ENCODE results near the gene ATP9B. TPM values are rescaled to one million over a fixed set of nuclear protein-coding genes. Genes with fewer than 3 reads are reported as not detected.

The ATP9B gene
- total RNA-seq, 1 experiment from 2014 or later: 10.2 TPM

DNA sequence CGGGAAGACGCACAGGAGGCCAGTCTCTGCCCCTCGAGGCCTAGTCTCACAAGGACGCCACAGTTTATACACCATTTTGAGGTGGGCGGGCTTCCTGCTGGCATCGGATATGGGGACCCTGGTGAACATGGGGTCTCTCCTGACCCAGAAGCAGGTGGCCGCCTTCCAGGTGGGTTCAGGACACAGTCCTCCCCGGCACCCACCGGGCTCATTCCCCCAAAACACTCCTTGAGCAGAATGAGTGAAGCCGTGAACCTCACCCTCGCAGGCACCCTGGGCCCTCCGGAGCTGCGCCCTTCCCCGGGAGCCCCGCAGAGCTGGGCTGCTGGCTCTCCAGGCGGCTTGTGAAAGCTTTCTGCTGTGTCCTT is 333.0 kb downstream of the ATP9B start:
- no peak for DNase-seq (ENCODE audit: extremely low read depth, low read depth)

DNA sequence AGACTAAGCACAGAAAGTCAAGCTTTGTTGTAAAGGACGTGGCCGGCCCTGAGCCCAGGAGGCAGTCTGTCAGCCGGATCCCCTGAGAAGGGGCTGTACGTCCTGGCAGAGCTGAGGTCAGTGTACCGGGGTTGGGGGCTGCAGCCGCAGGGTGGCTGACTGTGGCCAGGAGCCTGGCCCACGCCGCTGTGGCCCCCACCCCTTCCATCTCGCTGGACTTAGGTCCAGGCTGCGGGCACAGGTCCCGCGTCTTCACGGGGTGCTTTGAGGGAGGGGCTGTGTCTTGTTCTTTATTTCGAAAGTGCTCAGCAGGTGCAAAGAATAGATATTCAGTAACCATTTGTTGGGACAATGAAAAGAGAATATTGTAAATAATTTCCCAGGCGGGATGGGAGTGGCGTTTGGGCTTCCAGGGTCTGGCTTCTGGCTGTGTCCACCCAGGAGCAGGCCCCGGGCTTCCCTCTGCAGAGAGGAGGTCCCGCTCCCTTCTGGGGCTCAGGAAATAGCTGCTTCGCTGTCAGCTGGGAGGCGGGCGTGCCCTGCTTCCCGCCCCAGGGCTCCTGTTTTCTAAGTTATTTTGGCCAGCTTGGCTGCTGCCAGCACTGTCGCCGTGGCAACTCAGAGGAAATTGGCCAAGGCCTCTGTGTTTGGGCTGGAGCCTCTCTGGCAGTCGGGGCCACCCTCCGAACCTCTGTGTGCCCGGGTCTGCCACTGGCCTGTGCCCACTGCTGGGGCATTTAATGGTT is 334.0 kb downstream of the ATP9B start:
- DNase-seq (ENCODE audit: extremely low read depth, low read depth): no peak

GRCh38 chr18:79403723-79404566 is 334.8 kb downstream of the ATP9B start:
- DNase-seq (ENCODE audit: extremely low read depth, low read depth): no peak

DNA sequence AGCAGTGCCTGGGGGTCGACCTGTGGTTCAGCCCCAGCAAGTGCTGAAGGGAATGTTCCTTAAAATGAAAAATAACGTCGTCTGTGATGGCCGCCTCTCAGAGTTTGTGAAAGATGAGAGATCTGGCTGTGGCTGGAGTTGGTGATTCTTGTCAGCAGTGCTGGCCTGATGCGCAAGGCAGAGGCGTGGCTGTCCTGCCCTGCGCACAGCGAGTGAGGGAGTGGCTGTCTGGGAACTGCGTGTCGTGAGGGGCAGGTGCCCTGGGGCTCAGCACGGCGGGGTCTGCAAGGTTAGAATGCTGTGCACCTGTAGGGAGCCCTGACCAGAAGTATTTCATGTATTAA is 335.3 kb downstream of the ATP9B start:
- no peak for DNase-seq (ENCODE audit: extremely low read depth, low read depth)

DNA sequence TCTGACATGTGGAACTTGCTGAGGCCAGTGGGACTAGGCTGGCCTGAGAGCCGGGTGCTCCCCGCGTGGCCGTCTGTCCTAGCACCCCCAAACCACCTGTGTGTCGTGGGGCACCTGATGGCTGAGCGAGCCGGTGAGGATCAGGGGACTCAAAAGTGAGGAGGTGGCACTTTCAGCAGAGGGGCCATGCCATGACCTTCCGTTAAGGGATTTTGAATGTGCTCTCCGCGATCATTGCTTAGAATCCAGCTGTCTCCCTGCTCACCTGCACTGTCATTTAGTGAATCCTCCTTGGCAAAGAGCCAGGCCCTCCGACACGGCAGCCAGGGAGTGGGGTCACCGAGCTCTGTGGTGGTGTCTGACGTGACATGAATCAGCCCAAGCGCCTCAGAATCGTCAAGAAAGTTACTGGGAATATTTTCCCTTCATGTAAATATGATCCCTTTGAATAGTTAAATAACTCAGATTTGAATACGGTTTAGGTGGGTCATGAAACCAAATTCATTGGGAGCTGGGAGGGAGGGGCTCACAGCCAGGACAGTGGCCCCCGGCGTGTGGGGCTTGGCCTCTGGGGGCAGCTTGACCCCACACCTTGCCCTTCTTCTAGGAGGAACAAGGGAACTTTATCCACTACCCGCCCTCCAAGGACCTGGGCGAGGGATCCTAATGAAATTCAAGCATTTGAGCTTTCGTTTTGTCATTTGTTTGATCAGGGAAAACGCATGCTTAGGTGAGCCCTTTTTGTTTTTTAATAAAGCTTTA is 336.0 kb downstream of the ATP9B start:
- no peak for DNase-seq (ENCODE audit: extremely low read depth, low read depth)

DNA sequence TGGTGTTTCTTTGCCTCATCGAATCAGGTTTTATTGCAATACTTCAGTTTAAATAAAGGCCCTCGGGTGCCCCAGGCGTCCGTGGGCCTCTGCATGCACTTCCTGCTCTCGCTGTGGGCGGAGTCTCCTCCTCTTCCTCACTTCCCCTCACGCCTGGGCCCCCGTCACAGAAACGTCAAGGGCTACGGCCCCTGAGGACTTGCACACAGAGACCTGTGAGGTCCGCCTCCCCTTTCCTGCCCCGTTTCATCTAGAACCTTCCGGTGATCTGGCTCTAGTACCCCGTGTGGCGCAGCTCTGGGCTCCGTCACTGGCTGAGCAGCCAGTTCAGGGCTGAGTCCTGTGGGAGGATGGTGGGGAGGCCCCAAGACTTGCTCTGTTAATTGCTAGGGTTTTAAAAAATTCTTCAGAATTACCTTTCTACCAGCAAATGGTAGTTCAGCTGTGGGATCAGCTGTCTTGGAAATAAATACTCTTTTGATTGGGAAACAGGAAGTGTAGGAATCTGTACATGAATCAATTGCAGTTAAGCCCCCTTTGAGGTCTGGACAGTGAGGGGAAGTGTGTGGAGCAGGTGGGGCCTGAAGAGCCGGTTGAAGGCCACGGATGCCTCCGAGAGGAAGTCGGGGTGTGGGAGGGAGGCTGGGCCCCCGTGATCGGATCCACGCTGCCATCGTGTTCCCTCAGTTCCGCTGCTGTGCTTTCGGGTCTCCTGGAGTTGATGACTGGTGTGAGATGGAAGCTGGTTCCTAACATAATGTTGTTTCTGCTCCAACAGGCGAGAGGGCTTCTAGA is 336.8 kb downstream of the ATP9B start:
- no peak for DNase-seq (ENCODE audit: extremely low read depth, low read depth)

DNA sequence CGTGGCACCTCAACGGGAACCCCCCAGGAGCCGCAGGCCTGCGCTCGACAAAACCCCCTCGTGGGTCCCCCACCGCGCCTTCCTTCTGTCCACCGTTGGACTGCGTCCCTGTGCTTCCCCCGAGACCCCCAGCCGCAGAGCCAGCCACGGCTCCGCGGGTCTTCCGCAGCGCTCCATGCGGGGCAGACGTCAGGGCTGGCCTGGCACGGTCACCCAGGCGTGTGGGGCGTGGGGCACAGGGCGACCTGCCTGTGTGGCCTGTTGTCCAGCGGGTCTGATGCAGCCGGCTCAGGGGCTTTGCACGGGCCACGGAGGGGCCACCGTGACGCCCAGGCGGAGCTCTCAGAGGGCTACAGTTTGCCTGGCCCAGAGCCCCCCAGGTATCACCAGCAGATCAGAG is 337.5 kb downstream of the ATP9B start:
- no peak for DNase-seq (ENCODE audit: extremely low read depth, low read depth)

DNA sequence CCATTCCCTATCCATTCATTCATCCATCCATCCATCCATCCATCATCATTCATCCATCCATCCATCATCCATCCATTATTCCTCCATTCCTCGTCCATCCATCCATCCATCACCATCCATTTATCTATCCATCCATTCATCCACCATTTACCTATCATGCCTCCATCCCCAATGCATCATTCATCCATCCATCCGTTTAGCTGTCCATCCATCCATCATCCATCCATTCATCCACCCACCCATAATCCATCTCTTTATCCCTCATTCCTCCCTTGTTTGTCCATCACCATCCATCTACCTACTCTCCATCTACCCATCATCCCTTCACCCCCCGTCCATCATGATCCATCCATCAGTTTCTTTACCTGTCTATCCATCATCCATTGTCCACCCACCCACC is 340.1 kb downstream of the ATP9B start:
- DNase-seq (ENCODE audit: extremely low read depth, low read depth): no peak

GRCh38 chr18:79410171-79410641 is 341.0 kb downstream of the ATP9B start:
- no peak for DNase-seq (ENCODE audit: extremely low read depth, low read depth)

- DNase-seq (ENCODE audit: extremely low read depth, low read depth): no peak
These were observed 341.8 kb downstream of the ATP9B start for GRCh38 chr18:79410731-79411613.

DNA sequence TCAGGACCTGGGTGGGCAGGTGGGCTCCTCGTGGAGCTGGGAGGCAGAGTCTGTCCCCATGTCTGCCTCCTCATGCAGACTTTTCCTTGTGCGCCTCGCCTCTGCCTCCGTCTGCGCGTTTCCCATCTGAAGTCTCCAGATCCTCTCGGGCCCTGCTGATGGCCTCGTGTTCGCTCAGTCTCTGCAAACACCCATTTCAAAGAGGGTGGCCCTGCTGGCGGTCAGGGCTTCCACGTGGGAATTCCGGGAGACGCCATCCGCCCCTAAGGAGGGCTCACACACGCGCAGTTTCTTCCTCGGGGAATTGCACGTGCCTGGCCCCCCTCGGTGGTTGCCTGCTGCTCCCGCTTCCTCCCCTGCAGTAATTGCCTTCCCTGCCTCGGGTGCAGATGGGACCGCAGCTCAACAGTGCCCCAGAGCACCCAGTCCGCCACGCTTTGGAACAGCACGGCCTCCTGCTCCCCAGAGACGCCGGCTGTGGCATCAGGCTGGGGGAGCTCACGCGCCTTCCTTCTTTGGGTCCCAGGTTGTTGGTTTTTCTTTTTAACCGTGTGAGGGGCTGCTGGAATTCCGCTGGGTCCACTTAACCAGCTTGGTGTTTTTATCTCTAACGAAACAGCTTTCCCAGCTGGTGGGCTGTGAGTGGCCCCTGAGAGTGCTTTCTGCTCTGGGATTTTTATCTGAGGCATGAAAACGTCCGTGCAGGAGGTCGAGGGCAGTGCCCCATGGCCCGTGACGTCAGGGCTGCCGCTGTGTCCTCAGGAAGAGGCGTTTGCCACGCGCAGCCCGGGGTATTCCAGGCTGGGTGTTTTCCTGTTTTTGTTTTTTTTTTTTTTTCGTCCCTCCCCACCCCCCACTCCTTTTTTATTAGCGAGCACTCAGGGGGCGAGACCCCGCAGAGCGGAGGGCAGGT is 342.7 kb downstream of the ATP9B start:
- no peak for DNase-seq (ENCODE audit: extremely low read depth, low read depth)

DNA sequence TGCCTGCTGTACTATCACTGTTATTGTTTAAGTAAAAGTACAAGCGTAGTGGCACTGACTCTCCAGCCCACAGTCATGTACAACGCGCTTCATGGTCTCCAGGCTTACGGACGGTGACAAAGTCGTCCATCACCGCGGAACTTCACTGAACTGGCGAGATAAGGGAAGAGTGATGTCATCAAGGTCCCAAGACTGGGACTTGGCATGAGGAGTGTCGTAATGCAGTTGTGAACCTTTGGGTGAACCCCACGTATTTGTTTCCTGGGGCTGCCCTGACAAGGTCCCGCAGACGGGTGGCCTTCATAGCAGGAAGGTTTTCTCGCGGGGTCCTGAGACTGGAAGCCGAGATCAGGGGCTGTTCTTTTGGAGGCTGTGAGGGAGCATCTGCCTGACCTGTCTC is 343.8 kb downstream of the ATP9B start:
- no peak for DNase-seq (ENCODE audit: extremely low read depth, low read depth)

GRCh38 chr18:79413426-79413825 is 344.2 kb downstream of the ATP9B start:
- DNase-seq (ENCODE audit: extremely low read depth, low read depth): no peak

GRCh38 chr18:79413901-79414300 is 344.7 kb downstream of the ATP9B start:
- no peak for DNase-seq (ENCODE audit: extremely low read depth, low read depth)

DNA sequence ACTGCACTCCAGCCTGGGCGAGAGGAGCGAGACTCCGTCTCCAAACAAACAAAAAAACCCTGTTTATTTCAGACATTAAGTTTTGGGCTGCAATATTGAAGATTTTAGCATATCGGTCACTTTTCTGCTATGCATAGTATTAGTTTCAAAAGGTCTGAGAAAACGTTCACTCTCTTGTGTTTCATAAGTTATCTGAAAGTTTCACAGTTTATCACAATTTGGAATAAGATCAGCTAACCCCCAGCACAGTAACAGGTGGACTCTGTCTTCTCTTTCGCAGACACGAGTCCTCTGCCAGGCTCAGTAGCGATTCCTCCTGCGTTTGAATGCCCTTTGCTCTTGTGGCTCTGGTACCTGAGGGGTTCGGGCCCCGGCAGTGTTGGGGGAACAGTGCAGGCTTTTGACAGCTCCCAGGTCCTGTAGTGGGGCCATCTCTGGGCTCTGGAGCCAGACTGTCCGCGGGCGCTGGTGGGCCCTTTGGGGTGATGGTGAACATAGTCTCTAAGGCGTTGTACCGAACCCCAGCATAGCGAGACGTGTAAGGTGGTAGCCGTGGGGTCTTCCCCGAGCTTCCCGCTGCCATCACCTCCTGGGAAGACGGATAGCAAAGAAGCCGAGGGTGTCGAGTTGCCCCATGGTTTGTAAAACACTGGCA is 347.0 kb downstream of the ATP9B start:
- no peak for DNase-seq (ENCODE audit: extremely low read depth, low read depth)

GRCh38 chr18:79416677-79417052 is 347.5 kb downstream of the ATP9B start:
- DNase-seq (ENCODE audit: extremely low read depth, low read depth): no peak

DNA sequence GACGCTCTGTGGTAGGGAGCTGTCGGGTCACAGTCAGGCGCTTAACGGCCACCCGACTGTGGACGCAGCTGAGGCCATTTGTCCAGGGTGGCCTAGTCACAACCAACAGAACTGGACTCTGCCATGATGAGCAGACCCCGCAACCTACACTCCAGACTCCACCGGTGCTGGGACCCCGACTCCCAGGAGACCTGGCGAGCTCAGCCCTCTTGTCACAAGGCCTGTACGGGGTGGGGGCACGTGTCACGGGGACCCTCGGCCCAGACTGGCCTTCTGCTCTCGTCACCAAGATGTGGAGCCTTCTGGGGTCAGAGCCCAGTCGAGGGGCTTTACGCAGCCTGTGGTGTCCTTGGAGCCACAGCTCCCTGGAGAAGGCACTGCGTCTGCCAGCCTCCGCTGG is 349.0 kb downstream of the ATP9B start:
- DNase-seq (ENCODE audit: extremely low read depth, low read depth): no peak

DNA sequence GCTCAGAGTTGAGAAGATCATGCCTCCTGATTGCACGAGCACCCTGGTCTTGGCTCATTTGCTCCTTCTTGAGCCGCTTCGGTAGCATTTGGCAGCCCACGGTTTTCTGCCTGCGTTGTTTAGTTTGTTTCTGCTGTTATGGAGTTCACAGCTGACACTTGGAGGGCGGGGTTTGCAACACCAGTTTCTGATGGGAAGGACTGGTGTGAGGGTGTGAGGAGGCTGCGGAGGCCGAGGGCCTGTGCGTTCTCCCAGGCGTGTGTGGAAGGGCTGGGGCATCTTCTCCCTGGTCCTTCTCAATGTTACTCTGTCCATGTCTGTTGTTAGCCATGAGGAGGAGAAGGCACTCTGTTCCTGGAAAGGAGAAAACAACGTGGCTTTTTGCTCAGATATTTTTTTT is 349.4 kb downstream of the ATP9B start:
- no peak for DNase-seq (ENCODE audit: extremely low read depth, low read depth)
